Omental fat pad (tissue), 4 donors: ENCODE data around the gene CNTN4. TPM values are rescaled to one million over a fixed set of nuclear protein-coding genes. Genes with fewer than 3 reads are reported as not detected.

Experiments
- ATAC-seq: fragments of 150-250 bp; one replicate; pipeline ENCODE4 v1.9.1; 2016; ENCODE audit warnings: mild to moderate bottlenecking, moderate library complexity; ENCODE audit not compliant: low FRiP score
- DNase-seq: peaks from one replicate; pipeline ENCODE4 v3.0.0-alpha.2; 2019; ENCODE audit warnings: low spot score
- CTCF ChIP-seq, 3 donors: fragments of 450-650 bp; IDR thresholded peaks; one replicate each; pipeline ENCODE4 v1.5.1; 2016 to 2017; ENCODE audit warnings: antibody characterized with exemption in 3 of 3, mild to moderate bottlenecking in 3 of 3, moderate library complexity in 2 of 3
- total RNA-seq, 4 donors: library from RNA; depleted of rRNA; stranded (reverse); fragments of >200 nt; gene quantifications; one replicate each; pipeline ENCODE4 v1.1.0, GENCODE V29; 2016

Gene CNTN4
- total RNA-seq, 4 donors from 2014 or later, result 2.6 to 9.5 (median 7.2) TPM

GRCh38 chr3:2495746-2496145 lies 397.1 kb downstream of the CNTN4 start:
- ATAC-seq (no peak), DNase-seq (no peak)
- no peak for TF ChIP-seq CTCF (IDR thresholded peaks at IDR 0.05)

- ATAC-seq (no peak), DNase-seq (no peak)
- TF ChIP-seq CTCF (IDR thresholded peaks at IDR 0.05), result no peak
These were observed 406.2 kb downstream of the CNTN4 start for GRCh38 chr3:2504912-2505311.

- no peak for TF ChIP-seq CTCF (IDR thresholded peaks at IDR 0.05)
- ATAC-seq, result no peak
- no peak for DNase-seq
These were observed 408.1 kb downstream of the CNTN4 start for GRCh38 chr3:2506776-2507175.

- TF ChIP-seq CTCF (IDR thresholded peaks at IDR 0.05), result no peak
- no peak for ATAC-seq
These were observed 412.0 kb downstream of the CNTN4 start for GRCh38 chr3:2510591-2511145.

GRCh38 chr3:2511356-2511755 lies 412.7 kb downstream of the CNTN4 start:
- DNase-seq, result no peak
- ATAC-seq, result no peak
- no peak for TF ChIP-seq CTCF (IDR thresholded peaks at IDR 0.05)

More at GRCh38 chr3:2510591-2511145, 412.0 kb downstream of the CNTN4 start:
- no peak for DNase-seq

- no peak for ATAC-seq
These were observed 414.2 kb downstream of the CNTN4 start for GRCh38 chr3:2512881-2513280.

More at GRCh38 chr3:2512881-2513280, 414.2 kb downstream of the CNTN4 start:
- no peak for TF ChIP-seq CTCF (IDR thresholded peaks at IDR 0.05)
- DNase-seq, result no peak
